B cell (primary cell): ENCODE results near the gene COBL.

Experiments
- CTCF ChIP-seq: fragments of 200-600 bp; IDR thresholded peaks from one replicate; pipeline ENCODE4 v1.8.0; 2022; ENCODE audit warnings: antibody characterized with exemption, mild to moderate bottlenecking
- EZH2 ChIP-seq: IDR thresholded peaks from 2 replicates; pipeline ENCODE4 v1.6.1; 2012; ENCODE audit warnings: borderline replicate concordance, low read depth, mild to moderate bottlenecking, moderate library complexity, low read length; ENCODE audit not compliant: insufficient read depth, poor library complexity, severe bottlenecking

DNA sequence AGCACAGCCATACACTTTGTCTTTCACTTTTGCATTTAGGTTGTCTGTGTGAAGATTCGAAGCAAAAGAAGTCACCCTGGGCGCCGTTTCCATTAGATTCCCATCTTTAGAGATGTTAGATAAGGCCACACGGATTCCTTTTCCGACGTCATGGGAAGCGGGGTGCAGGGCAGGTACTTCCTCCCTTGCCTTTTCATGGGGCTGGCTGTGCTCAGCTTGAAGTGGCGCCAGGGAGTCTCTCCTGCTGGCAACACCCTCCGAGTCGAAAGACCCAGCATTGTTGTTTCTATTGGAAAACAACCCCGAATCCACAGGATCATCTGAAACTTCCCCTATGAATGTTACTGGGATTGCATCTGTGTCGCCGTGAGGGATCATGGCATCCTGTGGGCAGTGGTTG, 287.5 kb downstream of the COBL start:
- TF ChIP-seq CTCF (no peak), EZH2 (no peak)
